Transverse colon (tissue), 4 donors: Measurements from ENCODE around the gene IER3. TPM values are rescaled to one million over a fixed set of nuclear protein-coding genes. Genes with fewer than 3 reads are reported as not detected.
"Not testable (repeated sequence)": the region's sequence is repeated elsewhere in the genome, so short reads cannot be mapped to it uniquely, and the experiment has no call there.

Source experiments
- DNase-seq: peaks from one replicate; pipeline ENCODE4 v3.0.0-alpha.2; 2019
- H3K27ac ChIP-seq, 4 donors: fragments of 200-600 bp; sonication (generic); 2 replicates each; pipeline ENCODE4 v1.5.1; 2016 to 2018; ENCODE audit warnings: inconsistent platforms in 4 of 4
- H3K27me3 ChIP-seq: fragments of 200-600 bp; sonication (generic); 2 replicates; pipeline ENCODE4 v1.5.1; 2017; ENCODE audit warnings: inconsistent platforms
- H3K36me3 ChIP-seq, 4 donors: fragments of 200-600 bp; sonication (generic); 2 replicates each; pipeline ENCODE4 v1.5.1; 2017 to 2019; ENCODE audit warnings: inconsistent platforms in 4 of 4
- H3K4me1 ChIP-seq, 4 donors: fragments of 200-600 bp; sonication (generic); 2 replicates each; pipeline ENCODE4 v1.5.1; 2017 to 2020; ENCODE audit warnings: inconsistent platforms in 4 of 4
- H3K4me3 ChIP-seq, 4 donors: fragments of 200-600 bp; sonication (generic); 1 replicate in 1 of 4; 2 replicates in 3 of 4; pipeline versions ENCODE4 v1.5.1 to v1.6.1; 2017 to 2019; ENCODE audit warnings: inconsistent platforms in 4 of 4
- H3K9me3 ChIP-seq, 2 donors: fragments of 200-600 bp; sonication (generic); 2 replicates each; pipeline ENCODE4 v1.5.1; 2017 to 2019; ENCODE audit warnings: inconsistent platforms in 2 of 2
- EP300 ChIP-seq: sonication (generic); formaldehyde crosslinking; IDR thresholded peaks from one replicate; pipeline ENCODE4 v1.6.1; 2017; ENCODE audit warnings: antibody characterized with exemption, low read depth
- POLR2A ChIP-seq: fragments of 450-650 bp; IDR thresholded peaks from one replicate; pipeline ENCODE4 v1.6.1; 2016; ENCODE audit warnings: antibody characterized with exemption, mild to moderate bottlenecking, moderate library complexity
- POLR2AphosphoS5 ChIP-seq, 3 donors: sonication (generic); formaldehyde crosslinking; IDR thresholded peaks; one replicate each; pipeline ENCODE4 v1.6.1; 2016; ENCODE audit warnings: antibody characterized with exemption in 3 of 3
- WGBS, 2 donors: methylation state at CpG; one replicate each; pipeline ENCODE4 v1.1.5; 2018; ENCODE audit warnings: low coverage in 1 of 2; 5-methylcytosine and 5-hydroxymethylcytosine counted together
- in situ Hi-C, 4 donors: fragments of 200-750 bp; cut with MboI; loops; one replicate each; pipeline versions ENCODE4 v1.15.0 to v1.15.1; 2017; ENCODE audit warnings: low sequenced_read_pairs in 3 of 4, low pct_ligation_motif_present in 1 of 4, low pct_unique_long_range_greater_than_20kb in 1 of 4
- intact Hi-C: fragments of 100-400 bp; cut with DNase I; formaldehyde crosslinking; loops from one replicate; pipeline ENCODE4 v1.15.1; 2023; ENCODE audit warnings: low total_unique reads
- total RNA-seq, 4 donors: library from RNA; depleted of rRNA; stranded (reverse); fragments of >200 nt; gene quantifications; one replicate each; pipeline ENCODE4 v1.1.0, GENCODE V29; 2016
- TF ChIP-seq, protein P1 (sequence below), 5 experiments: fragments of 200-600 bp in 3 of 5; fragments of 450-650 bp in 2 of 5; sonication (generic) in 3 of 5; IDR thresholded peaks; 1 replicate in 2 of 5; 2 replicates in 3 of 5; pipeline ENCODE4 v1.5.1; 2016 to 2017; ENCODE audit warnings: antibody characterized with exemption in 5 of 5, inconsistent platforms in 3 of 5, mild to moderate bottlenecking in 2 of 5, moderate library complexity in 1 of 5

IER3 gene
- total RNA-seq, 4 donors from 2014 or later = 21.1 to 100 (median 84.6) TPM

DNA sequence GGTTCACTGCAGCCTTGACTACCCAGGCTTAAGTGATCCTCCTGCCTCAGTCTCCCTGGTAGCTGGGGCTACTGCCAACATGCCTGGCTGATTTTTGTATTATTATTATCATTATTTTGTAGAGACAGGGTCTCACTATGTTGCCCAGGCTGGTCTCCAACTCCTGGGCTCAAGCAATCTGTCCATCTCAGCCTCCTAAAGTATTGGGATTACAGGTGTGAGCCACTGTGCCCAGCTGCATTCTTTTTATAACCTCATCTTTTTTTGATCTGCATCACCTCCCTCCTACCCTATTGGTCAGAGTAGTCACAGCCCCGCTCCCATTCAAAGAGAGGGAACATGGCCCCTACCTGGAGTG is 23.6 kb upstream of the IER3 start:
- Histone ChIP-seq H3K4me3 (no peak overlapping the region), H3K27ac (no peak overlapping the region), H3K9me3 (no peaks in the 10 kb centered on the region), H3K36me3 (no peaks in the 10 kb centered on the region), H3K27me3 (no peaks in the 10 kb centered on the region), H3K4me1 (peaks cover 12 to 32% (median 25%) of the 10 kb centered on the region in 4 donors)
- intact Hi-C loops (no loop called here), in situ Hi-C loops (no loop called here)
- 100% methylated on average over 1 of the region's 1 CpG for WGBS, 2 donors
- TF ChIP-seq POLR2AphosphoS5 (IDR thresholded peaks at IDR 0.05) = no peak
- TF ChIP-seq EP300 = no peak
- TF ChIP-seq, protein P1, sequence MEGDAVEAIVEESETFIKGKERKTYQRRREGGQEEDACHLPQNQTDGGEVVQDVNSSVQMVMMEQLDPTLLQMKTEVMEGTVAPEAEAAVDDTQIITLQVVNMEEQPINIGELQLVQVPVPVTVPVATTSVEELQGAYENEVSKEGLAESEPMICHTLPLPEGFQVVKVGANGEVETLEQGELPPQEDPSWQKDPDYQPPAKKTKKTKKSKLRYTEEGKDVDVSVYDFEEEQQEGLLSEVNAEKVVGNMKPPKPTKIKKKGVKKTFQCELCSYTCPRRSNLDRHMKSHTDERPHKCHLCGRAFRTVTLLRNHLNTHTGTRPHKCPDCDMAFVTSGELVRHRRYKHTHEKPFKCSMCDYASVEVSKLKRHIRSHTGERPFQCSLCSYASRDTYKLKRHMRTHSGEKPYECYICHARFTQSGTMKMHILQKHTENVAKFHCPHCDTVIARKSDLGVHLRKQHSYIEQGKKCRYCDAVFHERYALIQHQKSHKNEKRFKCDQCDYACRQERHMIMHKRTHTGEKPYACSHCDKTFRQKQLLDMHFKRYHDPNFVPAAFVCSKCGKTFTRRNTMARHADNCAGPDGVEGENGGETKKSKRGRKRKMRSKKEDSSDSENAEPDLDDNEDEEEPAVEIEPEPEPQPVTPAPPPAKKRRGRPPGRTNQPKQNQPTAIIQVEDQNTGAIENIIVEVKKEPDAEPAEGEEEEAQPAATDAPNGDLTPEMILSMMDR (IDR thresholded peaks at IDR 0.05) = no peak
- no peak for TF ChIP-seq POLR2A
- DNase-seq = no peak

GRCh38 chr6:30767158-30767943 is 23.0 kb upstream of the IER3 start:
- in situ Hi-C loops = no loop called here
- intact Hi-C loops = no loop called here
- Histone ChIP-seq H3K36me3 (no peaks in the 10 kb centered on the region), H3K27me3 (no peaks in the 10 kb centered on the region), H3K9me3 (no peaks in the 10 kb centered on the region), H3K4me1 (peaks cover 12 to 32% (median 25%) of the 10 kb centered on the region in 4 donors), H3K4me3 (no peak overlapping the region), H3K27ac (no peak overlapping the region)
- DNase-seq = no peak
- TF ChIP-seq POLR2A = no peak
- TF ChIP-seq POLR2AphosphoS5 (IDR thresholded peaks at IDR 0.05) = no peak
- TF ChIP-seq, protein P1 (IDR thresholded peaks at IDR 0.05) = no peak
- no peak for TF ChIP-seq EP300
- WGBS, 2 donors = 80 to 82% methylated on average over 1 to 9 of the region's 9 CpGs

GRCh38 chr6:30766461-30767157 is 22.3 kb upstream of the IER3 start:
- WGBS, 2 donors = 84 to 100% methylated on average over 4 to 6 of the region's 6 CpGs
- in situ Hi-C loops = no loop called here
- intact Hi-C loops = no loop called here
- Histone ChIP-seq H3K4me1 (peaks cover 12 to 32% (median 25%) of the 10 kb centered on the region in 4 donors), H3K27me3 (no peaks in the 10 kb centered on the region), H3K9me3 (no peaks in the 10 kb centered on the region), H3K4me3 (no peak overlapping the region), H3K27ac (no peak overlapping the region), H3K36me3 (no peaks in the 10 kb centered on the region)
- no peak for DNase-seq
- TF ChIP-seq EP300 = no peak
- TF ChIP-seq, protein P1 (IDR thresholded peaks at IDR 0.05) = no peak
- TF ChIP-seq POLR2A = no peak
- TF ChIP-seq POLR2AphosphoS5 (IDR thresholded peaks at IDR 0.05) = no peak

DNA sequence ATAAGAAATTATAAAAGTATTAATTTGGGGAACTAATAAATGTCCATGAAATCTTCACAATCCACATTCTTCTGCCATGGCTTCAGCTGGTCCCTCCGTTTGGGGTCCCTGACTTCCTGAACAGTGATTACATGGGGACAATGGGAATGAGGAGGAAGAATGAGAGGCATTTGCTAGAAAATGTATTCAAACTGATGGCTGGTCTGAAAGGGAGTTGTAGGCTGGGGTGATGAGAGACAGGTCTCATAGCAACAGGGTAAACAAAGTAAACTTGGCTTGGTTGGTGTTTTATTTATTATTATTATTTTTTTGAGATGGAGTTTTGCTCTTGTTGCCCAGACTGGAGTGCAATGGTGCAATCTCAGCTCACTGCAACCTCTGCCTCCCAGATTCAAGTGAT is 21.1 kb upstream of the IER3 start:
- H3K4me3 ChIP-seq, in situ Hi-C loops, H3K27me3 ChIP-seq, H3K36me3 ChIP-seq, intact Hi-C loops, H3K27ac ChIP-seq, H3K9me3 ChIP-seq, DNase-seq: not testable (repeated sequence)
- WGBS, 2 donors = 70 to 100% methylated on average over 1 of the region's 1 CpG
- peaks cover 12 to 32% (median 25%) of the 10 kb centered on the region in 4 donors for H3K4me1 ChIP-seq

GRCh38 chr6:30764490-30765043 is 20.2 kb upstream of the IER3 start:
- H3K27me3 ChIP-seq, in situ Hi-C loops, DNase-seq, H3K4me3 ChIP-seq, H3K9me3 ChIP-seq, intact Hi-C loops, H3K36me3 ChIP-seq: not testable (repeated sequence)
- peak overlapping the region in 3 of 4 donors; percentile 49 to 64 (median 60) for H3K27ac ChIP-seq
- peaks cover 12 to 26% (median 23%) of the 10 kb centered on the region in 4 donors for H3K4me1 ChIP-seq
- 71 to 76% methylated on average over 9 to 13 of the region's 13 CpGs for WGBS, 2 donors
